GM12873 (cell line): Measurements from ENCODE around the gene MKLN1.

Experiments
- TF ChIP-seq, protein P1 (sequence below): IDR thresholded peaks from 2 replicates; pipeline ENCODE4 v1.5.1; 2012; ENCODE audit warnings: low read depth, mild to moderate bottlenecking, moderate library complexity, low read length, control low read depth; ENCODE audit not compliant: insufficient read depth; ENCODE audit errors: missing control alignments

The MKLN1 gene

DNA sequence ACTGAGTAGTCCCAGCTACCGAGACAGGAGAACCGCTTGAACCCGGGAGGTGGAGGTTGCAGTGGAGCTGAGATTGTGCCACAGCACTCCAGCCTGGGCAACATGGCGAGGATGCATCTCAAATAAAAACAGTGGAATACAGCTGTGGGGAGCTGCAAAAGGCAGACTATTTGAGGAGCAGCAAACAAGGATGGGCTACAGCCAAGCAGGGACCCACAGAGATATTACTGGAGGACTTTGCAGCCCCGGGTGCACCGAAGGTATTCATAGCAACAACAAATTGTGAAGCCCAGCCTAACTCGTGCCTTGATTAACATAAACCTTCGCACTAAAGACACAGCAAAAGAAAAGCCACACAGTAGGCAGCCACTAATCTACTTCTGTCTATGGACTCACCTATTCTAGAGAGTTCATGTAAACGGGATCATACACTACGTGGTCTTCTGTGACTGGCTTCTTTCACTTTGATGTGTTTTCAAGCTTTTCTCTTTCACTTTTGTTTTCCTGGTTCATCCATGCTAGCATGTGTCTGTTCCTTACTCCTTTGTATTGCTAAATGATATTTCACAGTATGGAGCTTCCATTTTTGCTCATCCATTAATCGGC, 194.8 kb downstream of the MKLN1 start:
- TF ChIP-seq, protein P1, sequence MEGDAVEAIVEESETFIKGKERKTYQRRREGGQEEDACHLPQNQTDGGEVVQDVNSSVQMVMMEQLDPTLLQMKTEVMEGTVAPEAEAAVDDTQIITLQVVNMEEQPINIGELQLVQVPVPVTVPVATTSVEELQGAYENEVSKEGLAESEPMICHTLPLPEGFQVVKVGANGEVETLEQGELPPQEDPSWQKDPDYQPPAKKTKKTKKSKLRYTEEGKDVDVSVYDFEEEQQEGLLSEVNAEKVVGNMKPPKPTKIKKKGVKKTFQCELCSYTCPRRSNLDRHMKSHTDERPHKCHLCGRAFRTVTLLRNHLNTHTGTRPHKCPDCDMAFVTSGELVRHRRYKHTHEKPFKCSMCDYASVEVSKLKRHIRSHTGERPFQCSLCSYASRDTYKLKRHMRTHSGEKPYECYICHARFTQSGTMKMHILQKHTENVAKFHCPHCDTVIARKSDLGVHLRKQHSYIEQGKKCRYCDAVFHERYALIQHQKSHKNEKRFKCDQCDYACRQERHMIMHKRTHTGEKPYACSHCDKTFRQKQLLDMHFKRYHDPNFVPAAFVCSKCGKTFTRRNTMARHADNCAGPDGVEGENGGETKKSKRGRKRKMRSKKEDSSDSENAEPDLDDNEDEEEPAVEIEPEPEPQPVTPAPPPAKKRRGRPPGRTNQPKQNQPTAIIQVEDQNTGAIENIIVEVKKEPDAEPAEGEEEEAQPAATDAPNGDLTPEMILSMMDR = no peak

DNA sequence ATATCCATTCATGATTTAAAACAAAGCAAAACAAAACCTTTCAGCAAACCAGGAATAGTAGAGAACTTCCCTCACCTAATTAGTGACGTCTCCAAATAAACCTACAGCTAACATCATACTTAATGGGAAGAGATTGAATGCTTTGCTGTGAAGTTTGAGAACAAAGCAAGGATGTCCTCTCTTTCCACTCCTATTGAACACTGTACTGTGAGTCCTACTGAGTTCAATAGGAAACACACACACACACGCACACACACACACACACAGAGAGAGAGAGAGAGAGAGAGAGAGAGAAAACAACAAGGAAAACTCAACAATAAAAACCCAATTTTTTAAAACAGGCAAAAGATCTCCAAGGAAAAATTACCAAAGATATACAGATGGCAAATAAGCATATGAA, 196.4 kb downstream of the MKLN1 start:
- TF ChIP-seq, protein P1 = no peak

DNA sequence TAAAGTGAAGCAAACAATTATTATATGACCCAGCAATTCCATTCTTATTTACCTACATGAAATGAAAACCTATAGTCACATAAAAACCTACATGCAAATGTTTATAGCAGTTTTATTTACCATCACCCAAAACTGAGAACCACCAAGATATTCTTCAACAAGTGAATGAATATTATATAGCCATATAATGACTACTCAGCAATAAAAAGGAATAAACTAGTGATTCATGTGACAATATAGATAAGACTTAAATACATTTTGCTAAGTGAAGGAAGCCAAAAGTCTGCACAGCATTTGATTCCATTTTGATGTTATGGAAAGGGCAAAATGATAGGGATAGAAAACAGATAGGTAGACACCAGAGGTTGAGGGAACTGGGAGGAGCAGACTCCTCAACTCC, 197.0 kb downstream of the MKLN1 start:
- TF ChIP-seq, protein P1 = no peak

DNA sequence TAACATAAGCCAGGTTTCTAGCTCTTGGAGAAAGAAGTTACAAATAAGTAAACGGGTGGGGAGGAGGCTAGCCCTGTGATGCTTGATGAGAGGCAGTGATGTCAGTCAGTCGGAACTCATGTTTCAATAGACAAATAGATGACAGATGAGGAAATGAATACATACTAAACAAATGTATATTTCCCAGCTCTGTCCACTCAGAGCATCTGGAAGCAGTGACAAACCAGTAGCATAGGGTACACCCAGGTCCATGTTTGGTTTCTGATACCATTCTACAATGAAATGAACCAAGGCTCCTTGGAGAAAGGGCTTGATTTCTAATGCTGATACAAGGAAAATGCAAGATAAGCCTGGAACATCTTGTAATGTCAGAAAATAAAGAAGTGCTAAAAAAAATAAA, 198.1 kb downstream of the MKLN1 start:
- TF ChIP-seq, protein P1 = no peak

DNA sequence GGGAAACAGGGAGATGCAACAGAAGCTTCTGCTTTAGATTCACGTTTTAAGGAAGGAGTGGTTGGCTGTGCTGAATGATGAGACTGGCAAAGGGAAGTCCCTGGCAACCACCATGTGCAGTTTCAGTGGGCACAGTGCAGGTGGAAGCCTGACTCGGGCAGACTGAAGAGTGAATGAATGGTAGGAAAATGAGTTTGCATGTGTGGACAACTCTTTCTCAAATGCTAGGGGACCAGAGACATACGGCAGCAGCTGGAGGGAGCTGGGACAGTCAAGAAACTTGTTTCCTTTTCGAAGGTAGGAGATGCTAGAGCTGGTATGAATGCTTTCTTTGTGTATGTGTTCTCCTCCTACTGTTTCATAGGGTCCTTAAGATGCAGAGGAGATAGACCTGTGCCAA, 199.8 kb downstream of the MKLN1 start:
- TF ChIP-seq, protein P1 = no peak

DNA sequence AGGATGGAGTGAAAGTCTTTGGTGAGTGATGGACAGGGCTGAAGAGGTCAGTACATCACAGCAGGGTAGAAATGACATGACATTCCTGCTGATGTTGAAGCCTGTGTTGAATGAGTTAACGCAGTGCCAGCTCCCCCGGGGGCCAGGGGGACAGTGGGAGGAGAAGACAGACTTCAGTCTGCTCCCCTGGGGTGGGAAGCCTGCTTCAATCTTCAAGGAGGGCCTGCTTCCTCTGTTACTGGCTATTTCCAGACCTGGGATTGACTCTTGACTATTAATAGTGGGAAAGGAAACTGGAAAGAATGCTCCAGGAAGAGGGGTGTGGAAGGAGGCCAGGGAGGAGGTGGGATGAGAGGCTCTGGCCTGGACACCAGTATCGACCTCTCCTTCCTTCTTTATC, 201.5 kb downstream of the MKLN1 start:
- TF ChIP-seq, protein P1 = no peak

DNA sequence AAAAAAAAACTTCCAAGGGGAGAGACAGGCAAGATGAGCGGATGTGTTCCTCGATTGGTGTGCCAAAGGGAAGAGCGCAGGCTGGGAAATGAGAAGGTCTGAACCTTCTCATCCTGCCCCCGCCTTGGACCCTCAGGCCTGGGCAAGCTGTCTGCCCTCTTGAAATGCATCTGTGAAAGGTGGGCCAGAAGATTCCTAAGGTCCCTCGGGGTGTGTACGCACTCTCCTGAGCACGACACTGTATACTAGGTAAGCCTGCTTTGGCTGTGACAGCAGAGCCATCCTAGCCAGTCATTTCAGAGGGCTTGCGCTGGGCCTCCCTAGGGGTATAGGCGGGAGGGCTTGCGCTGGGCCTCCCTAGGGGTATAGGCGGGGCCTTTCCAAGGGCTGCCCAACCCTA, 201.9 kb downstream of the MKLN1 start:
- TF ChIP-seq, protein P1 = no peak
